Heart left ventricle (tissue), 13 donors: ENCODE measurements around the gene PRKN.
"Not testable (repeated sequence)": the region's sequence is repeated elsewhere in the genome, so short reads cannot be mapped to it uniquely, and the experiment has no call there.

ENCODE experiments used
- POLR2A ChIP-seq, 2 donors: fragments of 450-650 bp; IDR thresholded peaks; one replicate each; pipeline ENCODE4 v1.6.1; 2017; ENCODE audit warnings: antibody characterized with exemption in 2 of 2, mild to moderate bottlenecking in 2 of 2, moderate library complexity in 2 of 2
- TF ChIP-seq, protein P1 (sequence below), 12 donors: fragments of 200-600 bp; sonication (generic) in 4 of 12; IDR thresholded peaks; one replicate each; pipeline versions ENCODE4 v1.5.0 to v1.8.0; 2018 to 2022; ENCODE audit warnings: antibody characterized with exemption in 12 of 12, mild to moderate bottlenecking in 5 of 12
- donor health status: ischemic (EF 13 %, LVEDD 7.1; RV severe dilation, severe dysfunction).
- donor health status: DM: no; HTN: yes; CAD: no.
- donor health status: DM: no; HTN: no; CAD: no.
- donor health status: ischemic (EF 25% LVEDD 6.9; RV normal size, moderate dysfunction).
- donor health status: ischemic (EF 25% LVEDD 5.7; RV mildly dilated, moderate dysfunction).
- donor health status: ischemic (EF 35%, LVEDD 5.7; RV mildly dilated, moderate dysfunction).
- donor health status: nonischemic (EF 11% LVEDD 7.7; RV severe dilation, severe dysfunction).
- donor health status: DM: yes; HTN: yes; CAD: no.
- donor health status: PGD.
- donor health status: ischemic (EF 29% LVEDD 5.4; RV normal size, mild dysfunction).
- donor health status: nonischemic (EF 23%, LVEDD 6.1; RV moderate dilation, normal function).

DNA sequence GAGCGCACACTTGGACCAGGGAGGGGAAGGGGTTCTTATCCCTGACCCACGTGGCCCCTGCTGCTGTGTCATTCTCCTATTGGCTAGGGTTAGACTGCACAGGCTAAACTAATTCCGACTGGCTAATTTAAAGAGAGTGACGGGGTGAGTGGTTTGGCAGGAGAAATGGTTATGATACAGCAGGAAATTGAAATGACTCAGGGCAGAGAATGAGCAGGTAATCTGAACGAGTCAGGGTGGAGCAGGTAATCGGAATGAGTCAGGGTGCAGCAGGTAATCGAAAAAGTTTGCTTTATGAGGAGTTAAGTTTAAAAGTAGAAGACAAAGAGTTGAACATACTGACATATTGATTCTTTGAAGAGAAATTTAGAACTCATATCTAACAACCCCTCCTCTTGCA lies 1417.8 kb downstream of the PRKN start:
- TF ChIP-seq, protein P1, sequence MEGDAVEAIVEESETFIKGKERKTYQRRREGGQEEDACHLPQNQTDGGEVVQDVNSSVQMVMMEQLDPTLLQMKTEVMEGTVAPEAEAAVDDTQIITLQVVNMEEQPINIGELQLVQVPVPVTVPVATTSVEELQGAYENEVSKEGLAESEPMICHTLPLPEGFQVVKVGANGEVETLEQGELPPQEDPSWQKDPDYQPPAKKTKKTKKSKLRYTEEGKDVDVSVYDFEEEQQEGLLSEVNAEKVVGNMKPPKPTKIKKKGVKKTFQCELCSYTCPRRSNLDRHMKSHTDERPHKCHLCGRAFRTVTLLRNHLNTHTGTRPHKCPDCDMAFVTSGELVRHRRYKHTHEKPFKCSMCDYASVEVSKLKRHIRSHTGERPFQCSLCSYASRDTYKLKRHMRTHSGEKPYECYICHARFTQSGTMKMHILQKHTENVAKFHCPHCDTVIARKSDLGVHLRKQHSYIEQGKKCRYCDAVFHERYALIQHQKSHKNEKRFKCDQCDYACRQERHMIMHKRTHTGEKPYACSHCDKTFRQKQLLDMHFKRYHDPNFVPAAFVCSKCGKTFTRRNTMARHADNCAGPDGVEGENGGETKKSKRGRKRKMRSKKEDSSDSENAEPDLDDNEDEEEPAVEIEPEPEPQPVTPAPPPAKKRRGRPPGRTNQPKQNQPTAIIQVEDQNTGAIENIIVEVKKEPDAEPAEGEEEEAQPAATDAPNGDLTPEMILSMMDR (IDR thresholded peaks at IDR 0.05) = not testable (repeated sequence)
- TF ChIP-seq POLR2A (IDR thresholded peaks at IDR 0.05) = not testable (repeated sequence)
